ENCODE measurements around the gene CADM2.

CADM2 gene

GRCh38 chr3:85208650-85209049, 249.9 kb downstream of the CADM2 start:
- no peak for DNase-seq

DNA sequence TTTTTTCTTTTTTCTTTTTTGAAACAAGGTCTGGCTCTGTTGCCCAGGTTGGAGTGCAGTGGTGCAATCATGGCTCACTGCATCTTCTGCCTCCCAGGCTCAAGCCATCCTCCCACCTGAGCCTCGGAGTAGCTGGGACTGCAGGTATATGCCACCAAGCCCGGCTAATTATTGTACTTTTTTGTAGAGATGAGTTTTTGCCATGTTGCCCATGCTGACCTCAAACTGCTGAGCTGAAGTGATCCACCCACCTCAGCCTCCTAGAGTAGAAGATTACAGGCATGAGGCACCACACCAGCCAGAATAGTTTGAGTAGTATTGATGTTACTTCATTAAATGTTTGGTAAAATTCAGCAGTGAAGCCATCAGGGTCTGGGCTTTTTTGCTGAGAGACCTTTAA, 251.8 kb downstream of the CADM2 start:
- no peak for DNase-seq

- no peak for DNase-seq
Measured at GRCh38 chr3:85228966-85229365, 270.2 kb downstream of the CADM2 start.

- DNase-seq = peak; percentile 17
Measured at GRCh38 chr3:85244091-85244490, 285.3 kb downstream of the CADM2 start.

GRCh38 chr3:85244519-85244918, 285.7 kb downstream of the CADM2 start:
- DNase-seq = no peak

DNA sequence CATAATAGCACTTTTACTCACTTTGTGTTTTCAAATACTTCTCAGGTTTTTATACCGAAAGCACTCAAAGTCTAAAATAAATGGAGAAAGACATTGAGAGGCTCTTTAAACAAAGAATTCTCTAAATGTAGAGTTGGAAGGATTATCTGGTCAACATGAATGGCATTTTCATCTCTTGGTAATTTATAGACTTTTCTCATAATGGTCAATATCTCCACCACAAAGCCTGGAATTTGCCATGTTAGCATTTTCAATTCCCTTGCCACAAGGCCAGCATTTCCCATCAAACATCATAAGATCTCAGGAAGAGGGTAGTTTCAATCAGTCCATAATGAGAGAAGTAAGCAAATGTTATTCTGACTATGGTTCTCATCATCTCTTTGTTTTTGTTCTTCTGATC, 293.0 kb downstream of the CADM2 start:
- no peak for DNase-seq

DNA sequence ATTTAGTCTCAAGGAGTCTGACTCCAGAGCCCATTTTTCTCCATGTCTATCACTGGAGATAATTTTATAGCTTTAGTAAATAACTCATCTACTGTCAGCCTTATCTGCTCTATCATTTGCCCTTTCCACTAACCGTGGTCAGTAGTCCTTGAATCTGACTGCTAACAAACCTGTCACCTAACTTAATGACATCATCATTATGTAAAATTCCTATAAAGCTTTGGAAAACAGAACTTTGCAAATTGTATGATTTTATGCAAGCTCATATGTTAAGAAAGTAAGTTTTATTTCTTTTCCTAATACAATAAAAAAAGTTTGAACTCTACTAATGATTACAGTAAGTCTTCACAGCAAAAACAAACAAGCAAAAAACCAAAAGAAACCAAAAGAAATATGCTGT, 293.9 kb downstream of the CADM2 start:
- DNase-seq = no peak

DNA sequence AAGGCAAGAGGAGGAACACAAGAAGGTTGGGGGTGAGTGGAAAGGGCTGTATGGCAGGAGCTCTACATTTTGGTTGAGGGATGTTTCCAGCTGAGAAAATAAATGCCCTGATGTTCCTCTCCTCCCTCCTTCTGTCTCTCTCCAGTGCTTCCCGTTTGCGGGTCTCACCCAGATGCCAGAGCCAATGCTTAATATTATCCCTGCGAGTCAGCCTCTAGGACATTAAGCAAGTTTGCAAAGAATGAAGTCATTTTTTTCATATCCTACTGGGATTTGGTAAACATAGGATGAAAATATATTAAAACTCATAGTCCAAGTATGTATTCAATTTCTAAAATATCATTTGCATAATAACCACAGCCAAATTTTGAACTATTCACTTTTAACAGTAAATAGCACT, 295.9 kb downstream of the CADM2 start:
- no peak for DNase-seq

GRCh38 chr3:85255949-85256348, 297.2 kb downstream of the CADM2 start:
- no peak for DNase-seq

DNA sequence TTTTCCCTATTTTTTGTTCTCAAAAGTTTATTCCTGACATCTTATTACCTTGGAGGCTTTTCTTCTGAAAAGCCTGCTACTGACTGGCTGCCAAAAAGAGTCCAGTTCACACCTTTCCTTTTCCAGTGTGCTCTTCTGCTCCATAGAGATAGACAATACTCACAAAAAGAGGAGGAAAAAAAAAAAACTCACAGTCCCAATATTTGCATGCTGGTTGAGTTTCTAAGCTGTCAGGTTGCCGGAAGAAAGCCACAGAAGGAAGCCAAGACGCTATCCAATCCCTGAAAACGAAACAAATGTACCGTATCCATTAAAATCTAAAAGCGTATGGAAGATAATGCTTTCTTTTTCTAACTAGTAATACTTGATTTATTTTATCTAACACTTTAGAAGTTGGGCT, 299.5 kb downstream of the CADM2 start:
- no peak for DNase-seq

DNA sequence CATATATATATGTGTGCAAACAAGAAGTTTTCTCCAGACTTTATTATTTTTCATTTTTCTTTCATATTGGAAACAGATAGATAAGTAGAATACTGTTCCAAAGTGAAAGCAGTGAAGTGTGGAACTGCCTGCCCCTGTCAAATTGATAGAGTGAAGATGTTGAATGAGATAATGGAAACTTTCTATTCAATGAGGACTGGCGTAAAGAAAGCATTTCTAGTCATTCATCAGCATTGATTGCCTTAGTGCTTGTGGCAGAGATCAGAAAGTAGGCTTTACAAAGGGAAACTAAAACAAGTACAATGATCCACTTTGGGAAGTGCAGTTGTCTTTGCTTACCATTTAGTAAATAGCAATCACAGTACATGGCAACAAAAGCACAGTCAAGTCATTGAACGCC, 300.0 kb downstream of the CADM2 start:
- no peak for DNase-seq

- no peak for DNase-seq
Measured at GRCh38 chr3:85259748-85260147, 301.0 kb downstream of the CADM2 start.

- no peak for DNase-seq
Measured at GRCh38 chr3:85264381-85264780, 305.6 kb downstream of the CADM2 start.

DNA sequence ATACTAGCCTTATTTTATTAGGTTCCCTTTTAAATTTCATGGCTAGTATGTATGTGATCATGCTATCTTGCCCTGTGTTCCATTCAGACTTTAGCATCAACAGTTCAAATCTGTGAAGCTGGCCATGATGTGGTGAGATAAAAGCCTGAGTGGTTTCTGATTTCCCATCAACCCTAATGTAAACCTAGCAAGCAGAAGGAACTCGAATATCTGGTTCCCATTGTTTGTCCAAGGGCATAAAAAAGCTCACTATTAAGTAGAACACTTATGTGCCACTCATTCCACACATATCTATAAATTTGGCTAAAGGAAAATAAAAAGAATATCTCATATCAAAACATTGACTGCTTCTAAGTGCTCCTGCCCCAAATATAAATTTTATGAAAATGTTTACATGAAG, 311.7 kb downstream of the CADM2 start:
- DNase-seq = no peak

GRCh38 chr3:85271911-85272310, 313.1 kb downstream of the CADM2 start:
- no peak for DNase-seq

DNA sequence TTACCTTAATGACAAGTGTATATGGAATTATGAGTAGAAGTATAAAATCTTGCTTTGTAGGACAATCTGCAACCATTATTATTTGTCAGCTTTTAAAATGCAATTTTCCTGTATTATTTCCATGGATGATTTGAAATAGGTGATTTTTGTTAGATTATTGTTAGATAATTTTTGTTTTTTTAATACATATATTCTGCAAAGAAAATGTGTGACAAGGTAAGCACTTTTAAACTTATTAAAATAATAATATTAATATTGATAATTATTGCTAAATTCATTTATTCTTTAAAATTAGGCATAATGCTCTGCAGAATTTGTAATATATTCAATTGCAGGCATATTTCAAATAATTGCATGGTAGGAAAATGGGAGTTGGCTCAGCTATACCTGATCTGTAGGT, 329.5 kb downstream of the CADM2 start:
- DNase-seq = no peak

- DNase-seq = no peak
Measured at GRCh38 chr3:85297291-85297690, 338.5 kb downstream of the CADM2 start.

DNA sequence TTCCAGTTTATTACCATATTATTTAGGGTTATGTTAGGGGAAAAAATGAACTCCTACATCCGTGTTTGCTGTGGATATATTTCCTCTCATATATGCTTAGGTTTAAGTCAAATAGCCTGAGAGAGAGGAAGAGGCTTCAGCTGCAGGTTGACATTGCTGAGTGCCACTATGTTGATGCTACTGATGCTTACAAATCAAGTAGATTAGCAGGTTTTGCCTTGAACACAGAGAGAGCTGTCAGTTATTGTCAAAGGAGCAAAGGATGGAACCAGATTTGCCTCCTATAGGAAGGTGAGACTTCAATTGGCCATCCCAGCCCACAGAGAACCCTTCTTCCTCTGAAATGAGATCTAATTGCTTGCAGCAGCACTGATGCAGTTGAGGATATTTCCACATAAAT, 339.2 kb downstream of the CADM2 start:
- DNase-seq = no peak

- DNase-seq = no peak
Measured at GRCh38 chr3:85303156-85303555, 344.4 kb downstream of the CADM2 start.

DNA sequence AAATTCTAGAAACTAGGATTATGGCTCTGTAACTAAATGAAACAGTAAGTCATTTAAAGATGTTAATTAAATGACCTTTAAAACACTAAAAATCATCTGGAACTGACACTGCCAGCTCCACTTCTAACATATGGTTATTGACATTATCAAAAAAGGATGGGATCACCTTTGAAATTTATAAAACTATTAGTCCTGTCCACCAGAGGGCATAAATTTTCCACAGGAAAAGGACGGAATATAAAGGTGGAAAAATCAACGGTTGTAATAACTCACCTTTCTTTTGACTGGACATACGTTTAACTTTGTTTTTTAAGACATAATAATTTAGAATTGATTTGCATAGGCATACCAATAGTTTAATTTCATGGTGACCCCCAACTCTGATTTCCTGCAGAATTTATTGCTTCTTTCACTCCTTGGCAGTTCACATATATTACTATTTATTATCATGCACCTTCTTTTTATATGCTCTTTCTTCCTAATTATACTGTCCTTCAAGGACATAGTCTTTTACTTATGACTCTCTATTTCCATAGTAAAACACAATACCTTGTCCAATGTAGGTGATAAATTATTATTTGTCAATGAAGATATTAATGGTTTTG, 345.7 kb downstream of the CADM2 start:
- no peak for DNase-seq

- no peak for DNase-seq
Measured at GRCh38 chr3:85312331-85312730, 353.5 kb downstream of the CADM2 start.

DNA sequence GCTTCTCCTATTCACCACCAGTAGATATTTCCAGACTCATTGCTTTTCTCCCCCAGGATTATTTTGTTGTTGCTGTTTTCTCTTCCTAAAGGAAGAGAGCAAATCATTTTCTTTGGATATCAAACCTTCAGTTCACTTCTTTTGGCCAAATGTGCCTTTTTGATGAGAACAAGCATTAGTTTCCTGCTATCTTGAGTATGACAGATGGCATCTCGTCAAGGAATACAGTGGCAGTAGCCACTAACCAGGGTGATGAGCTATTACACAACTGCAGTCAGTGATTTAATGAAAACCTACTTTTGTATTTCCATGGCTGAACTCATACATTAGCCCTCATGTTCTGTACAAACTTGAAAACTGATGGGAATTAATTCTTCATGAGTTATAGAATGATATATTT, 354.6 kb downstream of the CADM2 start:
- DNase-seq = no peak

DNA sequence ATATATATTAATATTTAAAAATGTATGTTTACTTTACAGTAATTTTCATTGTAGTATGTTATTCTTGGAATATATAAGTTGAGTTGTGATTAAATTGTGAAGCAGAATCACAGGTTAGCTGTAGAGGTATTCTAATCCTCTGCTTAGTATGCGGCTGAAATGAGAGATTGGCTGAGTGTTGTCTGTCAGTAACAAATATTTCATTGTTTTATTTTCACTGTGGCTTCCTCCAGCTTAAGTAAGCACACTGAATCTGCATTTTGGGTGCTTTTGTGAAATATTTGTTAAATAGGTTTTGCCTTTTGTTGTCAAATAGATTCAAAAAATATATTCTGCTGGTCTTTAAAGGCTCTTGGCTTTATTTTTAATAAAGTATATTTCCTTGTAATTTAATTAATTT, 357.5 kb downstream of the CADM2 start:
- no peak for DNase-seq

- no peak for DNase-seq
Measured at GRCh38 chr3:85321892-85322291, 363.1 kb downstream of the CADM2 start.

DNA sequence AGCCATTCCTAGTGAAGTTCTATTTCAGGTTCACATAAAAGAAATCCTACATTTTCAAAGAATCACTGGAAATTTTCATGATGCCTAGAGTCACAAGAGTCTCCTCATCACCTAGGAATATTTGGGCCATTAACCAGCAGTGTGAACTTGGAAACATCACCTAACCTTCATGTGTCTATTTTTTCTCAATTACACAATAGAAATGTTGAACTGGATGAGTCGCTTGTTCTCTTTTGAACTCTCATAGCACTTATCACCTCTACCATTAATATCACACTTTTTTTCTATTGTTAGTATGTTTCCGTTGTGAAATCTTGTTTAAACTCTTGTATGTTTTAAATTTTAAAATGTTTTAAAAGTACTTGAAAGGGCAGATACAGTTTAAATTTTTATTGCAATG, 371.3 kb downstream of the CADM2 start:
- DNase-seq = no peak

DNA sequence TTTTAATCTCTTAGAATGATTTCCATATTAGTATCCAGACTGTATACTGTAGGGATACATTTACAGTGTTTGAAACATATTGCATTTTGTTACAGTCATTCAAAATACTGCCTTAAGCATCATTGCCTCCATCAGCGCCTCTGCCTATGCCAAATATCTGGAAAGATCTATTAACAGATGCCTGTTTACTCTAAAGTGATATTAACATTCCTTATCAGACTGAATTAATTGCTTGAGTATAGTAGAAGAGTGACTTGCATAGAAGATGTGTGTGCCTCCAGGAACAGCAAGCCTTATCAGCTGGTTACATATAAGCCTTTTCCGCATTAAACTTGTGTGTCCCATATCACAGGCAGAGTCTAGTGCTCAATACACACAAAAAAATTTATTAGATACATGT, 379.1 kb downstream of the CADM2 start:
- no peak for DNase-seq
